ENCODE measurements around the gene PSMB4. TPM values are rescaled to one million over a fixed set of nuclear protein-coding genes. Genes with fewer than 3 reads are reported as not detected.
"Not testable (repeated sequence)": the region's sequence is repeated elsewhere in the genome, so short reads cannot be mapped to it uniquely, and the experiment has no call there.

The PSMB4 gene
- polyA plus RNA-seq, 4 donors, result 238 to 300 (median 254) TPM

- no peak for DNase-seq (ENCODE audit: low read depth in 4 of 4, low spot score in 3 of 4)
Measured at GRCh38 chr1:151435174-151435573, 35.8 kb downstream of the PSMB4 start.

- no peak for DNase-seq (ENCODE audit: low read depth in 4 of 4, low spot score in 3 of 4)
Measured at GRCh38 chr1:151436985-151437384, 37.6 kb downstream of the PSMB4 start.

GRCh38 chr1:151437396-151437795 lies 38.0 kb downstream of the PSMB4 start:
- DNase-seq (ENCODE audit: low read depth in 4 of 4, low spot score in 3 of 4), result not testable (repeated sequence)

GRCh38 chr1:151443846-151444782 lies 44.7 kb downstream of the PSMB4 start:
- DNase-seq (ENCODE audit: low read depth in 4 of 4, low spot score in 3 of 4), result peak; percentile 30 to 54 (median 32)

GRCh38 chr1:151444783-151445177 lies 45.4 kb downstream of the PSMB4 start:
- no peak for DNase-seq (ENCODE audit: low read depth in 4 of 4, low spot score in 3 of 4)

- no peak for DNase-seq (ENCODE audit: low read depth in 4 of 4, low spot score in 3 of 4)
Measured at GRCh38 chr1:151447696-151448095, 48.3 kb downstream of the PSMB4 start.

Other genes starting within 250 kb of the PSMB4 start
- gene TNFAIP8L2, start 242.9 kb upstream of the PSMB4 start, polyA plus RNA-seq (ENCODE audit: insufficient read length in 4 of 4), result 1 to 10 TPM; 1.2 to 1.7 (median 1.4) TPM
- 10 to 100 TPM; 16.9 to 19.1 (median 17.2) TPM for gene LYSMD1, start 233.7 kb upstream of the PSMB4 start, polyA plus RNA-seq (ENCODE audit: insufficient read length in 4 of 4)
- 10 to 100 TPM; 37.5 to 41.7 (median 38.9) TPM for gene SCNM1, start 233.4 kb upstream of the PSMB4 start, polyA plus RNA-seq (ENCODE audit: insufficient read length in 4 of 4)
- gene TMOD4, start 223.6 kb upstream of the PSMB4 start, polyA plus RNA-seq (ENCODE audit: insufficient read length in 4 of 4), result under 1 TPM; 0.73 to 0.96 (median 0.88) TPM
- gene VPS72, start 209.4 kb upstream of the PSMB4 start, polyA plus RNA-seq (ENCODE audit: insufficient read length in 4 of 4), result 10 to 100 TPM; 63.7 to 74.7 (median 69.3) TPM
- gene PIP5K1A, start 201.0 kb upstream of the PSMB4 start, polyA plus RNA-seq (ENCODE audit: insufficient read length in 4 of 4), result 10 to 100 TPM; 59.2 to 69.7 (median 63.1) TPM
- gene PSMD4, start 144.8 kb upstream of the PSMB4 start, polyA plus RNA-seq (ENCODE audit: insufficient read length in 4 of 4), result 100 to 1,000 TPM; 135 to 165 (median 140) TPM
- gene ZNF687, start 117.3 kb upstream of the PSMB4 start, polyA plus RNA-seq (ENCODE audit: insufficient read length in 4 of 4), result 10 to 100 TPM; 23.1 to 26.3 (median 24.0) TPM
- 10 to 100 TPM; 59.3 to 63.3 (median 61.4) TPM for gene PI4KB, start 72.2 kb upstream of the PSMB4 start, polyA plus RNA-seq (ENCODE audit: insufficient read length in 4 of 4)
- gene RFX5, start 52.3 kb upstream of the PSMB4 start, polyA plus RNA-seq (ENCODE audit: insufficient read length in 4 of 4), result 10 to 100 TPM; 43.4 to 46.8 (median 45.3) TPM
- 10 to 100 TPM; 45.4 to 53.6 (median 53.4) TPM for gene SELENBP1, start 26.9 kb upstream of the PSMB4 start, polyA plus RNA-seq (ENCODE audit: insufficient read length in 4 of 4)
- 100 to 1,000 TPM in 2 of 4 donors, 10 to 100 TPM in 2; 82.2 to 128 (median 104) TPM for gene POGZ, start 59.9 kb downstream of the PSMB4 start, polyA plus RNA-seq (ENCODE audit: insufficient read length in 4 of 4)
- gene CGN, start 111.8 kb downstream of the PSMB4 start, polyA plus RNA-seq (ENCODE audit: insufficient read length in 4 of 4), result 10 to 100 TPM; 37.5 to 57.4 (median 40.8) TPM
- gene TUFT1, start 140.7 kb downstream of the PSMB4 start, polyA plus RNA-seq (ENCODE audit: insufficient read length in 4 of 4), result 10 to 100 TPM in 3 of 4 donors, 1 to 10 TPM in 1; 9.9 to 13.0 (median 11.0) TPM
- gene SNX27, start 212.5 kb downstream of the PSMB4 start, polyA plus RNA-seq (ENCODE audit: insufficient read length in 4 of 4), result 10 to 100 TPM; 21.1 to 27.3 (median 23.8) TPM